HCT116 (cell line): ENCODE results near the gene BABAM2. TPM values are rescaled to one million over a fixed set of nuclear protein-coding genes. Genes with fewer than 3 reads are reported as not detected.
"Not testable (repeated sequence)": the region's sequence is repeated elsewhere in the genome, so short reads cannot be mapped to it uniquely, and the experiment has no call there.

ENCODE experiments used
- ATAC-seq: fragments of 200-7000 bp; cut with Tn5 transposase; 2 replicates; pipeline ENCODE4 v1.9.1; 2020; ENCODE audit warnings: mild to moderate bottlenecking, moderate library complexity
- BruUV-seq: library from RNA; stranded (reverse); fragments of 400-500 nt; replicated peaks from 2 replicates; lab custom pipeline; 2021; lab: Mats Ljungman, UMichigan
- CTCF ChIA-PET: fragments of 300-600 bp; sonication (Branson Sonifier 250); formaldehyde crosslinking; loops from one replicate; lab custom pipeline; 2021; ENCODE audit warnings: antibody characterized with exemption; lab: Charles Lee
- POLR2A ChIA-PET: fragments of 300-600, 350-600 bp; sonication (Branson Sonifier 250); formaldehyde crosslinking; loops from one replicate; lab custom pipeline; 2021; ENCODE audit warnings: antibody characterized with exemption; lab: Charles Lee
- RAD21 ChIA-PET, 2 experiments: fragments of 300-600 bp; sonication (Branson Sonifier 250); formaldehyde crosslinking; loops; one replicate each; lab custom pipeline; 2023; ENCODE audit warnings: low total read pairs in 2 of 2; ENCODE audit not compliant: uncharacterized antibody in 2 of 2, unreplicated experiment in 2 of 2, low non-redundant PET in 1 of 2; lab: Charles Lee
- DNase-seq: peaks from one replicate; pipeline ENCODE4 v3.0.0-alpha.2; 2010; ENCODE audit warnings: low read depth, low spot score
- H2AFZ ChIP-seq: fragments of 200-600 bp; shearing (Covaris generic), sonication (generic); 2 replicates; pipeline ENCODE4 v1.6.1; 2017; ENCODE audit warnings: low read depth, mixed run types, mixed read lengths, antibody characterized with exemption, low read length; ENCODE audit not compliant: poor library complexity, severe bottlenecking
- H3K27ac ChIP-seq: 2 replicates; pipeline ENCODE4 v1.5.1; 2012; ENCODE audit warnings: low read depth, low read length
- H3K27me3 ChIP-seq: fragments of 200-600 bp; sonication (generic); 2 replicates; pipeline ENCODE4 v1.6.1; 2016; ENCODE audit warnings: mixed run types, low read length, mixed read lengths; ENCODE audit not compliant: insufficient read depth
- H3K36me3 ChIP-seq, 2 experiments: fragments of 200-500 bp in 1 of 2; fragments of 200-600 bp in 1 of 2; sonication (Bioruptor generic) in 1 of 2; sonication (generic) in 1 of 2; 2 replicates each; pipeline versions ENCODE4 v1.5.1 to v1.6.1; 2014 to 2016; ENCODE audit warnings: low read length in 2 of 2, inconsistent platforms in 1 of 2, mixed read lengths in 1 of 2, mixed run types in 1 of 2; ENCODE audit not compliant: insufficient read depth in 2 of 2, control insufficient read depth in 1 of 2
- H3K4me1 ChIP-seq, 2 experiments: fragments of 200-600 bp in 1 of 2; sonication (generic) in 1 of 2; 2 replicates each; pipeline versions ENCODE4 v1.5.1 to v1.6.1; 2012 to 2017; ENCODE audit warnings: low read length in 2 of 2, inconsistent platforms in 1 of 2, mild to moderate bottlenecking in 1 of 2, mixed read lengths in 1 of 2, mixed run types in 1 of 2, moderate library complexity in 1 of 2; ENCODE audit not compliant: insufficient read depth in 2 of 2, control insufficient read depth in 1 of 2
- H3K4me2 ChIP-seq: fragments of 200-600 bp; sonication (generic); 2 replicates; pipeline ENCODE4 v1.6.1; 2017; ENCODE audit warnings: mixed run types, low read length, mixed read lengths
- H3K4me3 ChIP-seq, 2 experiments: fragments of 200-600 bp in 1 of 2; sonication (generic) in 1 of 2; replicated peaks in 1 of 2; 2 replicates each; pipeline ENCODE4 v1.5.1; 2011 to 2016; ENCODE audit warnings: low read length in 2 of 2, control low read depth in 1 of 2, low read depth in 1 of 2, mild to moderate bottlenecking in 1 of 2, mixed read lengths in 1 of 2, mixed run types in 1 of 2
- H3K79me2 ChIP-seq: fragments of 200-600 bp; sonication (generic); 2 replicates; pipeline ENCODE4 v1.6.1; 2017; ENCODE audit warnings: mild to moderate bottlenecking, mixed run types, low read length, moderate library complexity, mixed read lengths; ENCODE audit not compliant: insufficient read depth
- H3K9ac ChIP-seq: fragments of 200-600 bp; sonication (generic); 2 replicates; pipeline ENCODE4 v1.6.1; 2016; ENCODE audit warnings: low read length, mixed read lengths
- H3K9me2 ChIP-seq: fragments of 200-600 bp; sonication (generic), shearing (Covaris generic); 2 replicates; pipeline ENCODE4 v1.6.1; 2017; ENCODE audit warnings: mixed run types, mild to moderate bottlenecking, moderate library complexity; ENCODE audit not compliant: insufficient read depth
- H3K9me3 ChIP-seq, 2 experiments: fragments of 200-500 bp in 1 of 2; fragments of 200-600 bp in 1 of 2; sonication (Bioruptor generic) in 1 of 2; sonication (generic) in 1 of 2; 2 replicates each; pipeline ENCODE4 v1.6.1; 2014 to 2017; ENCODE audit warnings: low read length in 2 of 2, mixed read lengths in 2 of 2, inconsistent platforms in 1 of 2, low read depth in 1 of 2, mild to moderate bottlenecking in 1 of 2, mixed run types in 1 of 2, moderate library complexity in 1 of 2; ENCODE audit not compliant: control insufficient read depth in 1 of 2, insufficient read depth in 1 of 2
- H4K20me1 ChIP-seq: fragments of 200-600 bp; sonication (generic), shearing (Covaris generic); 2 replicates; pipeline ENCODE4 v1.6.1; 2017; ENCODE audit warnings: mixed run types, mild to moderate bottlenecking, moderate library complexity; ENCODE audit not compliant: insufficient read depth
- CBX3 ChIP-seq: IDR thresholded peaks from 2 replicates; pipeline ENCODE4 v1.6.1; 2012; ENCODE audit warnings: low read depth
- CEBPB ChIP-seq: IDR thresholded peaks from 2 replicates; pipeline ENCODE4 v1.6.1; 2012; ENCODE audit warnings: low read depth
- EGR1 ChIP-seq: IDR thresholded peaks from 2 replicates; pipeline ENCODE4 v1.6.1; 2012; ENCODE audit warnings: low read depth
- EZH2 ChIP-seq: fragments of 200-600 bp; sonication (generic); IDR thresholded peaks from 2 replicates; pipeline ENCODE4 v1.6.1; 2017; ENCODE audit warnings: antibody characterized with exemption, mixed run types
- EZH2phosphoT487 ChIP-seq: fragments of 200-600 bp; IDR thresholded peaks from 2 replicates; pipeline ENCODE4 v1.6.1; 2018; ENCODE audit warnings: antibody characterized with exemption, borderline replicate concordance
- FOSL1 ChIP-seq: IDR thresholded peaks from 2 replicates; pipeline ENCODE4 v1.6.1; 2012; ENCODE audit warnings: low read depth
- JUND ChIP-seq: IDR thresholded peaks from 2 replicates; pipeline ENCODE4 v1.6.1; 2012
- POLR2A ChIP-seq: IDR thresholded peaks from 2 replicates; pipeline ENCODE4 v1.7.0; 2011; ENCODE audit warnings: borderline replicate concordance; ENCODE audit not compliant: insufficient read depth, insufficient read length; ENCODE audit errors: extremely low read depth
- POLR2AphosphoS5 ChIP-seq: IDR thresholded peaks from 2 replicates; pipeline ENCODE4 v1.6.1; 2011; ENCODE audit warnings: mild to moderate bottlenecking, low read depth, low read length, moderate library complexity
- RAD21 ChIP-seq: IDR thresholded peaks from 2 replicates; pipeline ENCODE4 v1.6.1; 2012; ENCODE audit warnings: low read depth, mild to moderate bottlenecking
- SIN3A ChIP-seq: IDR thresholded peaks from 2 replicates; pipeline ENCODE4 v1.6.1; 2012; ENCODE audit warnings: low read depth
- SP1 ChIP-seq: IDR thresholded peaks from 2 replicates; pipeline ENCODE4 v1.6.1; 2012; ENCODE audit warnings: low read depth
- SRF ChIP-seq: IDR thresholded peaks from 2 replicates; pipeline ENCODE4 v1.6.1; 2012; ENCODE audit warnings: low read depth
- TCF7L2 ChIP-seq: IDR thresholded peaks from 2 replicates; pipeline ENCODE4 v1.7.0; 2011; ENCODE audit warnings: borderline replicate concordance, inconsistent platforms; ENCODE audit not compliant: insufficient read depth, insufficient read length; ENCODE audit errors: extremely low read depth
- YY1 ChIP-seq: IDR thresholded peaks from 2 replicates; pipeline ENCODE4 v1.6.1; 2011; ENCODE audit warnings: low read length, low read depth, moderate library complexity, mild to moderate bottlenecking; ENCODE audit not compliant: insufficient replicate concordance; ENCODE audit errors: extremely low read depth
- ZNF274 ChIP-seq: fragments of 200-500 bp; sonication (Bioruptor generic); IDR thresholded peaks from 2 replicates; pipeline ENCODE4 v1.6.1; 2014; ENCODE audit warnings: mild to moderate bottlenecking, low read depth, low read length, inconsistent platforms
- intact Hi-C: fragments of 100-400 bp; cut with micrococcal nuclease; formaldehyde crosslinking; loops from 2 replicates; pipeline ENCODE4 v1.10.0; 2022
- total RNA-seq: library from RNA; stranded (reverse); gene quantifications from one replicate; pipeline ENCODE4 v1.2.1, GENCODE V29; 2021; ENCODE audit not compliant: unreplicated experiment

BABAM2 gene
- total RNA-seq, 1 experiment from 2014 or later = 23.8 TPM

DNA sequence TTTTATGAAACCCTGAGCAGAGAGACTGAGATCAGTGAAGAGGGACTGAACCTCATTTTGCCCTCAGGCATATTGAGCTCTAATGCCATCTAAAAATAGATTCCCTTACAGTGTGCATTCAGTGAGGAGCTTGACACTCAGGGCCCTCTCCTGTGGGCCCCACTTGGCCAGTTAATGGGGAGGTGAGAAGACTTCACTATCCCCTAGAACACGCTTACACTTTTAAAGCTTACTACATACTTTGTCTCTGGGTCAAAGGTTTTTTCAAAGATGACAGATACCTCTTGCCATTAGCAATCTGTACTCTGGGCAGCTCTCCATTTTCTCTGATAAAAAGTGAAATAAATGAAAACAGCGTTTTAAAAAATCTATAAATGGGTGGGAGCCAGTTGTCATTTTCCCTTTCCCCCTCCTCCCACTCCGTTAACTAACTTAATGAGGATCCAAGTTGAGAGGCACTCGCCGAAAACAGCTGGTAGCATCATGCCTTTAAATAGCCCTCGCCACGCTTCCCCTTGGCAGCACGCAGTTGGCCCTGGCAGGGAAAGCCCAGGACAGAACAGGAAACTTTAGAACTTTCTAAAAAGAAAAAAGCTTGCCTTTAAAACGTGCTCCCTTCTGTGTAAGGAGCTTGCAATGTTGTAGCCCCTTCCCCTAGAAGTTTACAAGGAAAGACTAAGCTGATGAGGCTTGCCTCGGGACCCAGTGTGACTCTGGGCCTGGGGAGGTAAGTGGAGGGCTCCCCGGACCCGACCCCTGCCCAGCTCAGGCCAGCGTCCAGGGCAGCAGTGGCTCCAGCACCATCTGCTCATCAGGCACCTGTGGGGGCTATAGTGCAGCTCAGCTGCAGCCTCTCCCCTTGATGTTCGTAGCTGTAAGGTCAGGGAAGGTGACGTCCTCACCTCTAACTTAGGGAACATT is 443.3 kb downstream of the BABAM2 start:
- no peaks in the 10 kb centered on the region for H3K9me2 ChIP-seq
- H3K27me3 ChIP-seq = no peaks in the 10 kb centered on the region
- no peak overlapping the region for H3K27ac ChIP-seq
- ATAC-seq = no peak
- no peak for DNase-seq
- TF ChIP-seq JUND (no peak), YY1 (no peak)
- no peak overlapping the region for H2AFZ ChIP-seq
- CTCF ChIA-PET = no interaction called here
- no peaks in the 10 kb centered on the region for H3K9me3 ChIP-seq
- H4K20me1 ChIP-seq = no peaks in the 10 kb centered on the region
- no TSS peak for BruUV-seq
- intact Hi-C loops = no loop called here
- POLR2A ChIA-PET = no interaction called here
- no peak overlapping the region for H3K4me2 ChIP-seq
- H3K4me3 ChIP-seq = no peak overlapping the region
- peaks cover 17 to 21% of the 10 kb centered on the region in 2 experiments for H3K4me1 ChIP-seq
- H3K79me2 ChIP-seq = no peaks in the 10 kb centered on the region
- H3K9ac ChIP-seq = no peak overlapping the region
- RAD21 ChIA-PET = interaction anchor here in 1 of 2 experiments (0.5 kb wide), 1 partner anchor 677 kb away, joined by 3 read pairs; no protein-coding TSS in a partner anchor
- no peaks in the 10 kb centered on the region for H3K36me3 ChIP-seq

DNA sequence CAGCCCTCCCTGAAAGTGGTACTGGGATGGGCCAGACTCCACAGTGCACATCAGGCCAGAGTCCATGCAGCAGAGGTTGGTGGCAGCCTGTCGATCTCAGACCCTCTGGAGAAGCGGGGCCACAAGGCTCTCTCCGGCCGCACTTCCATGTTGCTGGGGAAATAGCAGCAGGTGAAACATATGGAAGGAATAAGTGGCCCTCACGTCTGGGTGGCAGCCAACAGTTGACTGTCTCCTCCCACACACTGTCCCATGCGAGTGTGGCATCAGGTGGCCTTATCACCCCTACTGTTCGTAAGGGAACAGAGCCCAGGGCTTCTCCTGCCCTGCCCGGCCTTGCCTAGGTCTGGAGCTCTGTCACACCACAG is 444.0 kb downstream of the BABAM2 start:
- Histone ChIP-seq H3K9me3 (no peaks in the 10 kb centered on the region), H3K27me3 (no peaks in the 10 kb centered on the region), H3K9ac (no peak overlapping the region), H3K4me1 (peaks cover 19 to 25% of the 10 kb centered on the region in 2 experiments), H3K36me3 (no peaks in the 10 kb centered on the region)
- DNase-seq = no peak
- intact Hi-C loops = no loop called here
- POLR2A ChIA-PET = no interaction called here
- TF ChIP-seq RAD21 (no peak), FOSL1 (no peak), ZNF274 (no peak), SRF (no peak), CBX3 (no peak), POLR2A (no peak), TCF7L2 (no peak), EGR1 (no peak), POLR2AphosphoS5 (no peak), SIN3A (no peak), EZH2phosphoT487 (no peak), CEBPB (no peak), SP1 (no peak), JUND (no peak), EZH2 (no peak), YY1 (no peak)
- TF ChIP-seq, all 23 proteins: peak for 0
- Histone ChIP-seq H3K4me3 (no peak overlapping the region), H3K79me2 (no peaks in the 10 kb centered on the region), H3K9me2 (no peaks in the 10 kb centered on the region), H4K20me1 (no peaks in the 10 kb centered on the region), H3K27ac (no peak overlapping the region), H2AFZ (no peak overlapping the region), H3K4me2 (no peak overlapping the region)
- no TSS peak for BruUV-seq
- no peak for ATAC-seq
- CTCF ChIA-PET = no interaction called here
- RAD21 ChIA-PET = no interaction called here

DNA sequence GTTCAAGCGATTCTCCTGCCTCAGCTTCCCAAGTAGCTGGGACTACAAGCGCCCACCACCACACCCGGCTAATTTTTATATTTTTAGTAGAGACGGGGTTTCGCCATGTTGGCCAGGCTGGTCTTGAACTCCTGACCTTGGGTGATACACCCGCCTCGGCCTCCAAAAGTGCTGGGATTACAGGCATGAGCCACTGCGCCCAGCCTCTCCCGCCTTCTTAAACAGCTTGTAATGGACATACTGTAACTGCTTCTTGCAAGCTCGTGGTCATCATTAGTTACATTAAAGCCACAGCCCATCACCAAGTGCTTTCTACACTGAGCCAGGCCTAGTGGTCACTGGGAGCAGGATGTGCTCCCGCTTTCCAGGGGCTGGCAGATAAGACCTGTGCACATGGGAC is 444.7 kb downstream of the BABAM2 start:
- H3K79me2 ChIP-seq, H2AFZ ChIP-seq, ATAC-seq, H3K27me3 ChIP-seq, BruUV-seq, H4K20me1 ChIP-seq, H3K9me2 ChIP-seq, DNase-seq, H3K4me3 ChIP-seq, H3K27ac ChIP-seq, H3K36me3 ChIP-seq, H3K4me2 ChIP-seq, H3K9ac ChIP-seq, POLR2A ChIA-PET, H3K9me3 ChIP-seq, intact Hi-C loops, CTCF ChIA-PET, RAD21 ChIA-PET: not testable (repeated sequence)
- H3K4me1 ChIP-seq = peaks cover 19 to 25% of the 10 kb centered on the region in 2 experiments
